Bronchial epithelial cell (primary cell): ENCODE measurements around the gene DBX1. TPM values are rescaled to one million over a fixed set of nuclear protein-coding genes. Genes with fewer than 3 reads are reported as not detected.

Experiments used
- DNase-seq: peaks from one replicate; pipeline ENCODE4 v3.0.0-alpha.2; 2010; ENCODE audit warnings: low read depth
- FAIRE-seq: peaks from 2 replicates; lab custom pipeline; 2011; peaks lifted over from hg19 to GRCh38; lab: Jason Lieb, UNC
- H3K27me3 ChIP-seq: 2 replicates; pipeline ENCODE4 v1.5.1; 2011; ENCODE audit warnings: low read length; ENCODE audit not compliant: control insufficient read depth, insufficient read depth
- H3K36me3 ChIP-seq: 2 replicates; pipeline ENCODE4 v1.5.1; 2011; ENCODE audit warnings: low read length; ENCODE audit not compliant: control insufficient read depth, insufficient read depth
- H3K4me3 ChIP-seq: 2 replicates; pipeline ENCODE4 v1.5.1; 2011; ENCODE audit warnings: mild to moderate bottlenecking, low read depth, low read length, control low read depth
- total RNA-seq: library from RNA; depleted of rRNA; stranded (reverse); fragments of >200 nt; gene quantifications from 2 replicates; pipeline ENCODE4 v1.2.1, GENCODE V29; 2014
- TF ChIP-seq, protein P1 (sequence below): IDR thresholded peaks from 2 replicates; pipeline ENCODE4 v1.5.1; 2011; ENCODE audit warnings: mild to moderate bottlenecking, moderate library complexity, low read length, control low read depth, inconsistent platforms; ENCODE audit not compliant: insufficient read depth, severe bottlenecking

The DBX1 gene
- total RNA-seq, 1 donor from 2014 or later: not detected

DNA sequence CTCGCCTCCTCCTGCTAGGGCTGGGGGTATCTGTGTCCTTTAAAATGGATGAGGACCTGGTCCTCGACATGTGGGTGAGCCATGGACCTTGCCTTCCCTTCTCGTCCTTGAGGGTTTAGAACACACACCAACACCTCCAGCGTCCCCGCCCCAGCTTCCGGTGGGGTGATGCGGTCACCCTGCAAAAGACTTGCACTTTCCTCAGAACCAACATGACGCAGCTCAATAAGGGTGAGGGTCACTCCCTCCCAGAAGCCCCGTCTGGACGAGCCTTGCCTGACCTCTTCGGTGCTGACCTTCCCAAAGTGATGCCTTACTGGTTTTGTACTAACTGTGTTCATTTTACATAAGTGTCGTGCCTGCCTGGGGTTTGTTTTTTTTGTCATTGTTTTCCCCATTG is 41.0 kb downstream of the DBX1 start:
- no peak for FAIRE-seq
- TF ChIP-seq, protein P1, sequence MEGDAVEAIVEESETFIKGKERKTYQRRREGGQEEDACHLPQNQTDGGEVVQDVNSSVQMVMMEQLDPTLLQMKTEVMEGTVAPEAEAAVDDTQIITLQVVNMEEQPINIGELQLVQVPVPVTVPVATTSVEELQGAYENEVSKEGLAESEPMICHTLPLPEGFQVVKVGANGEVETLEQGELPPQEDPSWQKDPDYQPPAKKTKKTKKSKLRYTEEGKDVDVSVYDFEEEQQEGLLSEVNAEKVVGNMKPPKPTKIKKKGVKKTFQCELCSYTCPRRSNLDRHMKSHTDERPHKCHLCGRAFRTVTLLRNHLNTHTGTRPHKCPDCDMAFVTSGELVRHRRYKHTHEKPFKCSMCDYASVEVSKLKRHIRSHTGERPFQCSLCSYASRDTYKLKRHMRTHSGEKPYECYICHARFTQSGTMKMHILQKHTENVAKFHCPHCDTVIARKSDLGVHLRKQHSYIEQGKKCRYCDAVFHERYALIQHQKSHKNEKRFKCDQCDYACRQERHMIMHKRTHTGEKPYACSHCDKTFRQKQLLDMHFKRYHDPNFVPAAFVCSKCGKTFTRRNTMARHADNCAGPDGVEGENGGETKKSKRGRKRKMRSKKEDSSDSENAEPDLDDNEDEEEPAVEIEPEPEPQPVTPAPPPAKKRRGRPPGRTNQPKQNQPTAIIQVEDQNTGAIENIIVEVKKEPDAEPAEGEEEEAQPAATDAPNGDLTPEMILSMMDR: no peak
- DNase-seq: no peak
- H3K36me3 ChIP-seq: peaks cover 15% of the 10 kb centered on the region
- H3K4me3 ChIP-seq: no peak overlapping the region
- H3K27me3 ChIP-seq: no peaks in the 10 kb centered on the region

DNA sequence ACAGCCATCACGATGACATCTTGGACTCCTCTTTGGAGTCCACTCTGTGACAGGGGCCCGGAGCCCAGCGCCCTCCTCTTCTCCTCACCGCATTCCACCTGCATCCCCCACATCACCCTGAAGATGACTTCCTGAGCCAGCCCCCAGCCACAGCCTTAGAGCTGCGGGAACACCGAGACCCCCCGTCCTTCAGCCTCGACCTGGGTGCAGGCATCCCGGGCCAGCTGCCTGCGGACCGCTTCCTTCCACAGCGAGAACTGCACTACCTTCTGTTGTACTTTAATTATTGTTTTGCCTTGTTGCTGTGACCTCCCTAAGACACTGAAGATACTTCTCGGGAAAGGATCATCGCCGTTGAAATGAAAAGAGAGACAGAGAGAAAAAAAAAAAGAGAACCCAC is 42.1 kb downstream of the DBX1 start:
- TF ChIP-seq, protein P1: no peak
- Histone ChIP-seq H3K36me3 (peaks cover 17% of the 10 kb centered on the region), H3K27me3 (no peaks in the 10 kb centered on the region), H3K4me3 (no peak overlapping the region)
- FAIRE-seq (no peak), DNase-seq (no peak)

DNA sequence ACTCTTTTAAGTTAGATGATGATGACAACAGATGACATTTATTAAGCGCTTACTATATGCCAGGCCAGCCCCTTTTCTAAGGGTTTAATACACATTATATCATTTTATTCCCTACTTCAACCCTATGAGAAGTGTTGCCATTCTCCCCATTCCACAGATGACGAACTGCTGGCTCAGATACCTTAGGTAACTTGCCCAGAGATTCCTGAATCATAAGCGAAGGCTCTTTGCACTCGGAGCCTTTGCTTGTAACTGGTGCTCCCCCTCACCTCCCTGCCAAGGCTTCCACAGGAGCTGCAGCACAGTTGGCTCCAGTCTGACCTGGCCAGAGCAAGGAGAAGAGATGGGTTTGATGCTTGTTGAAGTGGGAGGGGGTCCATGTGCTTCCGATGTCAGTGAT is 43.0 kb downstream of the DBX1 start:
- DNase-seq: no peak
- Histone ChIP-seq H3K36me3 (peaks cover 17% of the 10 kb centered on the region), H3K27me3 (no peaks in the 10 kb centered on the region), H3K4me3 (no peak overlapping the region)
- FAIRE-seq: no peak
- TF ChIP-seq, protein P1: no peak

DNA sequence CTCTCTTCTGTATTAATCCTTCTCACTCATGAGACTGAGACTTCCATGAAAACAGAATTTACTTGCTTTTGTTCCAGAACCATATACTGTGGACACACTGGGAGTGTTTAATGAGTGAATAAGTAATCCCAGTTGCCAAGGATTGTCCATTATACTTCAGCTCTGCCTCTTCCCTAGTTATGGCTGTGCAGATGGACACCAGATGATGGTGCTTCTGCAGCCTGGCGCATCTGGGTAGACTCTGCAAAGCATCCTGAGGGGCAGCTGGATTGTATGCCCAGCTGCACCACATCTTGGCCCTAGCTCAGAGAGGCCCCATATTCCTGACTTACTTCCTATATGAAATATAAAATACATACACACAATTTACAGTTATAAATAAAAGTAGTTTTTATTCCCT is 43.5 kb downstream of the DBX1 start:
- FAIRE-seq (no peak), DNase-seq (no peak)
- Histone ChIP-seq H3K36me3 (peaks cover 17% of the 10 kb centered on the region), H3K27me3 (no peaks in the 10 kb centered on the region), H3K4me3 (no peak overlapping the region)
- TF ChIP-seq, protein P1: no peak

DNA sequence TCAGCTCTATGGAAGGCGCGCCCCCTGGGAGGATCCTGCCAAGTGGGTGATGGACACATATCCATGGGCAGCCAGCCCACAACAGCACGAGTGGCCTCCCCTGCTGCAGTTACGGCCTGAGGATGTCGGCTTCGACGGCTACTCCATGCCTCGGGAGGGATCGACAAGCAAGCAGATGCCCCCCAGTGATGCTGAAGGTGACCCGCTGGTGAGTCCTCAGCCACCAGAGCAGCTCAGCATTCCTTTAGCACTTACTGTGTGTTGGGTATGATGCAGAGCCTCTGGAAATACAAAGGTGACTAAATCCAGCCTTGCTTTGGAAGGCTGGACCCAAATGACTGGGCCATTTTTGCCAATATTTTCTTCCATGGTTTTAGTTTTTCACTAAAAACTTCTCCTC is 45.7 kb downstream of the DBX1 start:
- FAIRE-seq (no peak), DNase-seq (no peak)
- TF ChIP-seq, protein P1: no peak
- H3K36me3 ChIP-seq: peaks cover 17% of the 10 kb centered on the region
- no peak overlapping the region for H3K4me3 ChIP-seq
- no peaks in the 10 kb centered on the region for H3K27me3 ChIP-seq

DNA sequence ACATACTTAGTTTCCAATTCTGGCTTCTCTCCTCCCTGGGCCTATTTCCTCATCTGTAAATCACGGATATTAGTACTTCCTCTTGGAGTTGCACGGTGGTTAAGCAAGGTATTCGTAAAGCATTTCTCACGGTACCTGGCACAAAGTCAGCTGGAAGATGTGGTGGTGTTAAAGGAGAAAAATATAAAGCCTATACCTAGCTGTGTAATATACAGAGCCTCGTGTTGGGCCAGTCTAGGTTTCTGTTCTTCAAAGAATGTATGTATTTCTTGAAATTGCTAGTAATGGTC is 47.2 kb downstream of the DBX1 start:
- H3K4me3 ChIP-seq: no peak overlapping the region
- TF ChIP-seq, protein P1: no peak
- no peak for FAIRE-seq

More for the DNA sequence above, 47.2 kb downstream of the DBX1 start:
- DNase-seq: peak; percentile 74
- Histone ChIP-seq H3K36me3 (peaks cover 15% of the 10 kb centered on the region), H3K27me3 (no peaks in the 10 kb centered on the region)
